HCT116 (cell line): Measurements from ENCODE around the gene VAMP8. TPM values are rescaled to one million over a fixed set of nuclear protein-coding genes. Genes with fewer than 3 reads are reported as not detected.

Experiments used
- ATAC-seq: fragments of 200-7000 bp; cut with Tn5 transposase; 2 replicates; pipeline ENCODE4 v1.9.1; 2020; ENCODE audit warnings: mild to moderate bottlenecking, moderate library complexity
- BruUV-seq: library from RNA; stranded (reverse); fragments of 400-500 nt; replicated peaks from 2 replicates; lab custom pipeline; 2021; lab: Mats Ljungman, UMichigan
- CTCF ChIA-PET: fragments of 300-600 bp; sonication (Branson Sonifier 250); formaldehyde crosslinking; loops from one replicate; lab custom pipeline; 2021; ENCODE audit warnings: antibody characterized with exemption; lab: Charles Lee
- POLR2A ChIA-PET: fragments of 300-600, 350-600 bp; sonication (Branson Sonifier 250); formaldehyde crosslinking; loops from one replicate; lab custom pipeline; 2021; ENCODE audit warnings: antibody characterized with exemption; lab: Charles Lee
- RAD21 ChIA-PET, 2 experiments: fragments of 300-600 bp; sonication (Branson Sonifier 250); formaldehyde crosslinking; loops; one replicate each; lab custom pipeline; 2023; ENCODE audit warnings: low total read pairs in 2 of 2; ENCODE audit not compliant: uncharacterized antibody in 2 of 2, unreplicated experiment in 2 of 2, low non-redundant PET in 1 of 2; lab: Charles Lee
- DNase-seq: peaks from one replicate; pipeline ENCODE4 v3.0.0-alpha.2; 2010; ENCODE audit warnings: low read depth, low spot score
- H2AFZ ChIP-seq: fragments of 200-600 bp; shearing (Covaris generic), sonication (generic); 2 replicates; pipeline ENCODE4 v1.6.1; 2017; ENCODE audit warnings: low read depth, mixed run types, mixed read lengths, antibody characterized with exemption, low read length; ENCODE audit not compliant: poor library complexity, severe bottlenecking
- H3K27ac ChIP-seq: 2 replicates; pipeline ENCODE4 v1.5.1; 2012; ENCODE audit warnings: low read depth, low read length
- H3K27me3 ChIP-seq: fragments of 200-600 bp; sonication (generic); 2 replicates; pipeline ENCODE4 v1.6.1; 2016; ENCODE audit warnings: mixed run types, low read length, mixed read lengths; ENCODE audit not compliant: insufficient read depth
- H3K36me3 ChIP-seq, 2 experiments: fragments of 200-500 bp in 1 of 2; fragments of 200-600 bp in 1 of 2; sonication (Bioruptor generic) in 1 of 2; sonication (generic) in 1 of 2; 2 replicates each; pipeline versions ENCODE4 v1.5.1 to v1.6.1; 2014 to 2016; ENCODE audit warnings: low read length in 2 of 2, inconsistent platforms in 1 of 2, mixed read lengths in 1 of 2, mixed run types in 1 of 2; ENCODE audit not compliant: insufficient read depth in 2 of 2, control insufficient read depth in 1 of 2
- H3K4me1 ChIP-seq, 2 experiments: fragments of 200-600 bp in 1 of 2; sonication (generic) in 1 of 2; 2 replicates each; pipeline versions ENCODE4 v1.5.1 to v1.6.1; 2012 to 2017; ENCODE audit warnings: low read length in 2 of 2, inconsistent platforms in 1 of 2, mild to moderate bottlenecking in 1 of 2, mixed read lengths in 1 of 2, mixed run types in 1 of 2, moderate library complexity in 1 of 2; ENCODE audit not compliant: insufficient read depth in 2 of 2, control insufficient read depth in 1 of 2
- H3K4me2 ChIP-seq: fragments of 200-600 bp; sonication (generic); 2 replicates; pipeline ENCODE4 v1.6.1; 2017; ENCODE audit warnings: mixed run types, low read length, mixed read lengths
- H3K4me3 ChIP-seq, 2 experiments: fragments of 200-600 bp in 1 of 2; sonication (generic) in 1 of 2; replicated peaks in 1 of 2; 2 replicates each; pipeline ENCODE4 v1.5.1; 2011 to 2016; ENCODE audit warnings: low read length in 2 of 2, control low read depth in 1 of 2, low read depth in 1 of 2, mild to moderate bottlenecking in 1 of 2, mixed read lengths in 1 of 2, mixed run types in 1 of 2
- H3K79me2 ChIP-seq: fragments of 200-600 bp; sonication (generic); 2 replicates; pipeline ENCODE4 v1.6.1; 2017; ENCODE audit warnings: mild to moderate bottlenecking, mixed run types, low read length, moderate library complexity, mixed read lengths; ENCODE audit not compliant: insufficient read depth
- H3K9ac ChIP-seq: fragments of 200-600 bp; sonication (generic); 2 replicates; pipeline ENCODE4 v1.6.1; 2016; ENCODE audit warnings: low read length, mixed read lengths
- H3K9me2 ChIP-seq: fragments of 200-600 bp; sonication (generic), shearing (Covaris generic); 2 replicates; pipeline ENCODE4 v1.6.1; 2017; ENCODE audit warnings: mixed run types, mild to moderate bottlenecking, moderate library complexity; ENCODE audit not compliant: insufficient read depth
- H3K9me3 ChIP-seq, 2 experiments: fragments of 200-500 bp in 1 of 2; fragments of 200-600 bp in 1 of 2; sonication (Bioruptor generic) in 1 of 2; sonication (generic) in 1 of 2; 2 replicates each; pipeline ENCODE4 v1.6.1; 2014 to 2017; ENCODE audit warnings: low read length in 2 of 2, mixed read lengths in 2 of 2, inconsistent platforms in 1 of 2, low read depth in 1 of 2, mild to moderate bottlenecking in 1 of 2, mixed run types in 1 of 2, moderate library complexity in 1 of 2; ENCODE audit not compliant: control insufficient read depth in 1 of 2, insufficient read depth in 1 of 2
- H4K20me1 ChIP-seq: fragments of 200-600 bp; sonication (generic), shearing (Covaris generic); 2 replicates; pipeline ENCODE4 v1.6.1; 2017; ENCODE audit warnings: mixed run types, mild to moderate bottlenecking, moderate library complexity; ENCODE audit not compliant: insufficient read depth
- CEBPB ChIP-seq: IDR thresholded peaks from 2 replicates; pipeline ENCODE4 v1.6.1; 2012; ENCODE audit warnings: low read depth
- EGR1 ChIP-seq: IDR thresholded peaks from 2 replicates; pipeline ENCODE4 v1.6.1; 2012; ENCODE audit warnings: low read depth
- EZH2 ChIP-seq: fragments of 200-600 bp; sonication (generic); IDR thresholded peaks from 2 replicates; pipeline ENCODE4 v1.6.1; 2017; ENCODE audit warnings: antibody characterized with exemption, mixed run types
- FOSL1 ChIP-seq: IDR thresholded peaks from 2 replicates; pipeline ENCODE4 v1.6.1; 2012; ENCODE audit warnings: low read depth
- JUND ChIP-seq: IDR thresholded peaks from 2 replicates; pipeline ENCODE4 v1.6.1; 2012
- POLR2AphosphoS5 ChIP-seq: IDR thresholded peaks from 2 replicates; pipeline ENCODE4 v1.6.1; 2011; ENCODE audit warnings: mild to moderate bottlenecking, low read depth, low read length, moderate library complexity
- RAD21 ChIP-seq: IDR thresholded peaks from 2 replicates; pipeline ENCODE4 v1.6.1; 2012; ENCODE audit warnings: low read depth, mild to moderate bottlenecking
- SIN3A ChIP-seq: IDR thresholded peaks from 2 replicates; pipeline ENCODE4 v1.6.1; 2012; ENCODE audit warnings: low read depth
- SP1 ChIP-seq: IDR thresholded peaks from 2 replicates; pipeline ENCODE4 v1.6.1; 2012; ENCODE audit warnings: low read depth
- TCF7L2 ChIP-seq: IDR thresholded peaks from 2 replicates; pipeline ENCODE4 v1.7.0; 2011; ENCODE audit warnings: borderline replicate concordance, inconsistent platforms; ENCODE audit not compliant: insufficient read depth, insufficient read length; ENCODE audit errors: extremely low read depth
- ZFX ChIP-seq: fragments of 450-650 bp; IDR thresholded peaks from 2 replicates; pipeline ENCODE4 v1.6.1; 2017
- ZNF274 ChIP-seq: fragments of 200-500 bp; sonication (Bioruptor generic); IDR thresholded peaks from 2 replicates; pipeline ENCODE4 v1.6.1; 2014; ENCODE audit warnings: mild to moderate bottlenecking, low read depth, low read length, inconsistent platforms
- intact Hi-C: fragments of 100-400 bp; cut with micrococcal nuclease; formaldehyde crosslinking; loops from 2 replicates; pipeline ENCODE4 v1.10.0; 2022
- total RNA-seq: library from RNA; stranded (reverse); gene quantifications from one replicate; pipeline ENCODE4 v1.2.1, GENCODE V29; 2021; ENCODE audit not compliant: unreplicated experiment
- TF ChIP-seq, protein P1 (sequence below): IDR thresholded peaks from 2 replicates; pipeline ENCODE4 v1.6.1; 2012; ENCODE audit warnings: low read depth
- TF ChIP-seq, protein P2 (sequence below), 3 experiments: fragments of 200-600 bp in 1 of 3; sonication (generic) in 1 of 3; IDR thresholded peaks in 2 of 3; conservative IDR thresholded peaks in 1 of 3; 2 replicates each; pipeline ENCODE4 v1.5.1; 2012 to 2017; ENCODE audit warnings: low read depth in 2 of 3, low read length in 2 of 3, antibody characterized with exemption in 1 of 3, borderline replicate concordance in 1 of 3, control low read depth in 1 of 3, mild to moderate bottlenecking in 1 of 3, mixed read lengths in 1 of 3, mixed run types in 1 of 3, moderate library complexity in 1 of 3; ENCODE audit not compliant: insufficient read depth in 1 of 3
- TF ChIP-seq, protein P3 (sequence below): IDR thresholded peaks from 2 replicates; pipeline ENCODE4 v1.6.1; 2012

The VAMP8 gene
- total RNA-seq, 1 experiment from 2014 or later, result 52.6 TPM

DNA sequence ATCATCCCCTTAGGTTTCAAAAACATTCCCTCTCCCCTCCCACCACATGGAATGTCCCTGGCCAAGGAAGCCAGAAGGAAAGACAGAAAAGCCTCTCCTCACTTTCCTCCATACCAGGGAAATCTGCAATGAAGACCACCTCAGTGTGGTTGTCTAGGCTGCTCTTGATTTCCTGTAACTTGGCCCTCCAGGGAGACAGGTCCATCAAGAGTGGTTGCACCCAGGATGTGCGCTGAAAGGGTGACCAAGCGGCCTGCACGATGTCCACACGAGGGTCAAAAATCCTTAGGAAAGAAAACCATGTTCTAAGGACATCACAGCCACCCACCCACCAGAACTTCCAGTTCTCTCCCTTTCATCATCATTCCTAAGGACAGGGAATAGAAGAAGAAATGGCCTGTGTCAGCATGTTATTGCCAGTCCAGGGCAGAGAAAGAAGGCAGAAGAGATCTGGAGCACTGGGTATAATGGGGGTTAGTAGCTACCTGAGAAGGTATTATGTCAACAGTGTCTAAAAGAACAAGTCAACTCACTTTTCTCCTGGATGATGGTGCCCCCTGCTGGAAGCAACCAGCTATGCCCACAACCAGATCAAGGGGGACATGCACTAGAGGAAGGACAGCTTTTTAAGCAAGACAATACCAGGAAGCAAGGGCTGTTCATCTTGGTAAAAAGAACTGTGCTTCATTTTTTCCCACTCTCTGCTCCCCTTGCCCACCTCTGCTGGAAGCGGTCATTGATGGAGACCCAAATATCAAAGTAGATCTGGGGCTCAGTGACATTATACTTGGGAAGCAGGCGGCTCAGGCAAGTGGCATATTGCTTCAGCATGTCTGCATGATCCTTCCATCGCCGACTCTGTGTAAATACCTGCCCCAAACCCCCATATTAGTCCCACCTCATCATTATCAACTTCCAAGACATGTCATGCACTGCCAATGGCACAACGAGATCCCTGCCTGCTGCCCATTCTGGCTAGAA is 25.4 kb upstream of the VAMP8 start:
- Histone ChIP-seq H3K9ac (no peak overlapping the region), H3K27ac (0 out of 2 replicates have a peak overlapping the region, but pooled peaks have one; percentile 4), H2AFZ (no peak overlapping the region), H3K79me2 (no peaks in the 10 kb centered on the region), H3K27me3 (no peaks in the 10 kb centered on the region), H3K36me3 (peaks cover 16 to 42% of the 10 kb centered on the region in 2 experiments; a peak in 3 of 4 replicates), H3K9me3 (no peaks in the 10 kb centered on the region), H4K20me1 (no peaks in the 10 kb centered on the region; the same call in 1 of the 2 replicates), H3K4me1 (no peaks in the 10 kb centered on the region), H3K9me2 (no peaks in the 10 kb centered on the region), H3K4me3 (no peak overlapping the region), H3K4me2 (no peak overlapping the region)
- no TSS peak for BruUV-seq
- POLR2A ChIA-PET, result interaction anchor here (1.5 to 15.3 kb wide), 3 partner anchors 12 to 128 kb away, joined by 3 to 236 read pairs (median 58); partner anchors contain the start of genes MAT2A and SH2D6
- intact Hi-C loops, result loop anchor here (1.0 to 10.0 kb wide), 3 partner anchors 132 to 227 kb away; partner anchors contain the start of gene TGOLN2
- RAD21 ChIA-PET, result interaction anchor here (0.5 to 2.3 kb wide), 12 partner anchors 10 to 485 kb away, joined by 3 to 25 read pairs (median 4); partner anchors contain the start of genes ELMOD3 (in 1 of the 2), MAT2A (in 1 of the 2), RETSAT (in 1 of the 2) and SH2D6 (in 1 of the 2)
- DNase-seq (peak; percentile 72), ATAC-seq (peak; percentile 81)
- TF ChIP-seq, protein P1, sequence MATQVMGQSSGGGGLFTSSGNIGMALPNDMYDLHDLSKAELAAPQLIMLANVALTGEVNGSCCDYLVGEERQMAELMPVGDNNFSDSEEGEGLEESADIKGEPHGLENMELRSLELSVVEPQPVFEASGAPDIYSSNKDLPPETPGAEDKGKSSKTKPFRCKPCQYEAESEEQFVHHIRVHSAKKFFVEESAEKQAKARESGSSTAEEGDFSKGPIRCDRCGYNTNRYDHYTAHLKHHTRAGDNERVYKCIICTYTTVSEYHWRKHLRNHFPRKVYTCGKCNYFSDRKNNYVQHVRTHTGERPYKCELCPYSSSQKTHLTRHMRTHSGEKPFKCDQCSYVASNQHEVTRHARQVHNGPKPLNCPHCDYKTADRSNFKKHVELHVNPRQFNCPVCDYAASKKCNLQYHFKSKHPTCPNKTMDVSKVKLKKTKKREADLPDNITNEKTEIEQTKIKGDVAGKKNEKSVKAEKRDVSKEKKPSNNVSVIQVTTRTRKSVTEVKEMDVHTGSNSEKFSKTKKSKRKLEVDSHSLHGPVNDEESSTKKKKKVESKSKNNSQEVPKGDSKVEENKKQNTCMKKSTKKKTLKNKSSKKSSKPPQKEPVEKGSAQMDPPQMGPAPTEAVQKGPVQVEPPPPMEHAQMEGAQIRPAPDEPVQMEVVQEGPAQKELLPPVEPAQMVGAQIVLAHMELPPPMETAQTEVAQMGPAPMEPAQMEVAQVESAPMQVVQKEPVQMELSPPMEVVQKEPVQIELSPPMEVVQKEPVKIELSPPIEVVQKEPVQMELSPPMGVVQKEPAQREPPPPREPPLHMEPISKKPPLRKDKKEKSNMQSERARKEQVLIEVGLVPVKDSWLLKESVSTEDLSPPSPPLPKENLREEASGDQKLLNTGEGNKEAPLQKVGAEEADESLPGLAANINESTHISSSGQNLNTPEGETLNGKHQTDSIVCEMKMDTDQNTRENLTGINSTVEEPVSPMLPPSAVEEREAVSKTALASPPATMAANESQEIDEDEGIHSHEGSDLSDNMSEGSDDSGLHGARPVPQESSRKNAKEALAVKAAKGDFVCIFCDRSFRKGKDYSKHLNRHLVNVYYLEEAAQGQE, result no peak
- TF ChIP-seq EGR1, result no peak
- TF ChIP-seq, protein P2, sequence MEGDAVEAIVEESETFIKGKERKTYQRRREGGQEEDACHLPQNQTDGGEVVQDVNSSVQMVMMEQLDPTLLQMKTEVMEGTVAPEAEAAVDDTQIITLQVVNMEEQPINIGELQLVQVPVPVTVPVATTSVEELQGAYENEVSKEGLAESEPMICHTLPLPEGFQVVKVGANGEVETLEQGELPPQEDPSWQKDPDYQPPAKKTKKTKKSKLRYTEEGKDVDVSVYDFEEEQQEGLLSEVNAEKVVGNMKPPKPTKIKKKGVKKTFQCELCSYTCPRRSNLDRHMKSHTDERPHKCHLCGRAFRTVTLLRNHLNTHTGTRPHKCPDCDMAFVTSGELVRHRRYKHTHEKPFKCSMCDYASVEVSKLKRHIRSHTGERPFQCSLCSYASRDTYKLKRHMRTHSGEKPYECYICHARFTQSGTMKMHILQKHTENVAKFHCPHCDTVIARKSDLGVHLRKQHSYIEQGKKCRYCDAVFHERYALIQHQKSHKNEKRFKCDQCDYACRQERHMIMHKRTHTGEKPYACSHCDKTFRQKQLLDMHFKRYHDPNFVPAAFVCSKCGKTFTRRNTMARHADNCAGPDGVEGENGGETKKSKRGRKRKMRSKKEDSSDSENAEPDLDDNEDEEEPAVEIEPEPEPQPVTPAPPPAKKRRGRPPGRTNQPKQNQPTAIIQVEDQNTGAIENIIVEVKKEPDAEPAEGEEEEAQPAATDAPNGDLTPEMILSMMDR (IDR thresholded peaks at IDR 0.05 in 2 of 3, conservative IDR thresholded peaks at IDR 0.05 in 1 of 3; ENCODE audit: borderline replicate concordance in 1 of 3, insufficient read depth in 1 of 3, low read depth in 2 of 3, low read length in 2 of 3), result peak; percentile 91 to 96 (median 95)
- no peak for TF ChIP-seq TCF7L2
- TF ChIP-seq CEBPB, result no peak
- TF ChIP-seq FOSL1, result no peak
- no peak for TF ChIP-seq SP1
- TF ChIP-seq, protein P3, sequence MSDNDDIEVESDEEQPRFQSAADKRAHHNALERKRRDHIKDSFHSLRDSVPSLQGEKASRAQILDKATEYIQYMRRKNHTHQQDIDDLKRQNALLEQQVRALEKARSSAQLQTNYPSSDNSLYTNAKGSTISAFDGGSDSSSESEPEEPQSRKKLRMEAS, result no peak
- no peak for TF ChIP-seq POLR2AphosphoS5
- TF ChIP-seq SIN3A, result no peak
- TF ChIP-seq ZNF274, result no peak
- TF ChIP-seq ZFX, result no peak
- TF ChIP-seq EZH2, result no peak
- TF ChIP-seq JUND, result no peak
- TF ChIP-seq RAD21, result peak; percentile 99
- CTCF ChIA-PET, result interaction anchor here (0.8 to 5.0 kb wide), 17 partner anchors 9 to 485 kb away, joined by 3 to 118 read pairs (median 4); partner anchors contain the start of genes ELMOD3, GGCX, MAT2A and RETSAT
